ENCODE data around the gene ATP2C2.

DNA sequence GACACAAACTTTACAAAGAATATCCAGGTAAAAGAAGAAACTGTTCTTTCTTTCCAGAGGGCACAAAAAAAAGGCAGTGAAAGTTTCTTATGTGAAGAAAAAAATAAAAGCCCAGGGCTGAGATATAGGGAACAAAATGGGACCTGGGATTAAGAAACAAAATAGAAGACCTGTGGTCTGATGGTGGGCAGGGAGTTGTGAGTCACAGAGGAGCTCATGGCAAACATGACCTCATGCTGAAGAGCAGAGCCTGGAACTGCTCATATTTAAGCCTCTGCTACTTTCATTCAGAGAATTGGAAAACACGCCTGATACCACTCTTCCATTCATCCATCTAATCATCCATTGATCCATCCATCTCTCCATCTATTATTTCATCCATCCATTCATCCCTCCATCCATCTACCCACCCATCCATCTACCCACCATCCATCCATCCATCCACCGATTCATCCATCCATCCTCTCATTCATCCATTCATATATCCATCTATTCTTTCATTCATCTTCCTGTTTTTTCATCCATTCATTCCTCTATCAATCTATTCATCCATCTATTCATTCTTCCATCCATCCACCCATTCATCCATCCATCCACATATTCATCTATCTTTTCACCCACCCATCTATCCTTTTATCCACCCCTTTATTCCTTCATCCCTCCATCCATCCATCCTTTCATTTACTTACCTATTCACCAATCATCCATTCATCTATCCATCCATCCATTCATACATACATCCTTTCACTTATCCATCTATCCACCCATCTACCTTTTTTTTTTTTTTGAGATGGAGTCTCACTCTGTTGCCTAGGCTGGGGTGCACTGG lies 43.7 kb upstream of the ATP2C2 start:
- TF ChIP-seq, protein P1, sequence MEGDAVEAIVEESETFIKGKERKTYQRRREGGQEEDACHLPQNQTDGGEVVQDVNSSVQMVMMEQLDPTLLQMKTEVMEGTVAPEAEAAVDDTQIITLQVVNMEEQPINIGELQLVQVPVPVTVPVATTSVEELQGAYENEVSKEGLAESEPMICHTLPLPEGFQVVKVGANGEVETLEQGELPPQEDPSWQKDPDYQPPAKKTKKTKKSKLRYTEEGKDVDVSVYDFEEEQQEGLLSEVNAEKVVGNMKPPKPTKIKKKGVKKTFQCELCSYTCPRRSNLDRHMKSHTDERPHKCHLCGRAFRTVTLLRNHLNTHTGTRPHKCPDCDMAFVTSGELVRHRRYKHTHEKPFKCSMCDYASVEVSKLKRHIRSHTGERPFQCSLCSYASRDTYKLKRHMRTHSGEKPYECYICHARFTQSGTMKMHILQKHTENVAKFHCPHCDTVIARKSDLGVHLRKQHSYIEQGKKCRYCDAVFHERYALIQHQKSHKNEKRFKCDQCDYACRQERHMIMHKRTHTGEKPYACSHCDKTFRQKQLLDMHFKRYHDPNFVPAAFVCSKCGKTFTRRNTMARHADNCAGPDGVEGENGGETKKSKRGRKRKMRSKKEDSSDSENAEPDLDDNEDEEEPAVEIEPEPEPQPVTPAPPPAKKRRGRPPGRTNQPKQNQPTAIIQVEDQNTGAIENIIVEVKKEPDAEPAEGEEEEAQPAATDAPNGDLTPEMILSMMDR (IDR thresholded peaks at IDR 0.05): no peak
- TF ChIP-seq POLR2A (IDR thresholded peaks at IDR 0.05): no peak
